GM23338 (cell line): ENCODE data around the gene SLC38A10.

Source experiments
- CREB1 ChIP-seq: fragments of 250-450 bp; sonication (Bioruptor Pico); IDR thresholded peaks from 2 replicates; pipeline ENCODE4 v1.5.0; 2020; ENCODE audit warnings: low read depth, mild to moderate bottlenecking, moderate library complexity
- CTCF ChIP-seq, 2 experiments: fragments of 200-600 bp in 1 of 2; sonication (generic) in 1 of 2; conservative IDR thresholded peaks; 2 replicates each; pipeline versions ENCODE4 v1.5.1 to v1.6.1; 2016 to 2017; ENCODE audit warnings: antibody characterized with exemption in 2 of 2, low read depth in 2 of 2, mild to moderate bottlenecking in 2 of 2, moderate library complexity in 1 of 2
- ETS1 ChIP-seq: IDR thresholded peaks from 2 replicates; pipeline ENCODE4 v1.6.1; 2016; ENCODE audit warnings: antibody characterized with exemption
- EZH2 ChIP-seq: fragments of 200-600 bp; sonication (generic); IDR thresholded peaks from one replicate; pipeline ENCODE4 v1.8.0; 2017; ENCODE audit warnings: antibody characterized with exemption, mild to moderate bottlenecking, low read depth; ENCODE audit not compliant: unreplicated experiment
- EZH2phosphoT487 ChIP-seq: fragments of 200-600 bp; sonication (generic); IDR thresholded peaks from one replicate; pipeline ENCODE4 v1.8.1; 2018; ENCODE audit warnings: antibody characterized with exemption; ENCODE audit not compliant: unreplicated experiment
- JUNB ChIP-seq: IDR thresholded peaks from one replicate; pipeline ENCODE4 v1.6.1; 2016; ENCODE audit warnings: antibody characterized with exemption; ENCODE audit not compliant: unreplicated experiment
- NANOG ChIP-seq: IDR thresholded peaks from 2 replicates; pipeline ENCODE4 v1.6.1; 2016; ENCODE audit warnings: antibody characterized with exemption, borderline replicate concordance
- POLR2AphosphoS5 ChIP-seq: IDR thresholded peaks from 2 replicates; pipeline ENCODE4 v1.6.1; 2016; ENCODE audit warnings: antibody characterized with exemption, low read depth
- STAT1 ChIP-seq: IDR thresholded peaks from one replicate; pipeline ENCODE4 v1.6.1; 2016; ENCODE audit warnings: antibody characterized with exemption; ENCODE audit not compliant: unreplicated experiment
- ZNF114 ChIP-seq: fragments of 250-450 bp; sonication (Bioruptor Pico); IDR thresholded peaks from 2 replicates; pipeline ENCODE4 v1.5.0; 2020; ENCODE audit warnings: mild to moderate bottlenecking, moderate library complexity
- ZNF331 ChIP-seq: fragments of 250-450 bp; sonication (Bioruptor Pico); IDR thresholded peaks from 2 replicates; pipeline ENCODE4 v1.5.0; 2020; ENCODE audit warnings: low read depth, mild to moderate bottlenecking, moderate library complexity
- ZNF462 ChIP-seq: fragments of 250-450 bp; sonication (Bioruptor Pico); IDR thresholded peaks from 2 replicates; pipeline ENCODE4 v1.5.0; 2020; ENCODE audit warnings: mild to moderate bottlenecking, moderate library complexity
- TF ChIP-seq, protein P1 (sequence below): IDR thresholded peaks from one replicate; pipeline ENCODE4 v1.6.1; 2018; ENCODE audit warnings: antibody characterized with exemption; ENCODE audit not compliant: unreplicated experiment

GRCh38 chr17:81254955-81255717 is 40.0 kb downstream of the SLC38A10 start:
- TF ChIP-seq CTCF (conservative IDR thresholded peaks at IDR 0.05; ENCODE audit: low read depth in 2 of 2) (peak; percentile 43 to 66), POLR2AphosphoS5 (no peak), EZH2 (no peak), JUNB (no peak), EZH2phosphoT487 (no peak), CREB1 (CRISPR knock-in tag) (no peak), ETS1 (no peak), ZNF331 (CRISPR knock-in tag) (no peak), NANOG (no peak), ZNF114 (CRISPR knock-in tag) (no peak), STAT1 (no peak), ZNF462 (no peak)
- TF ChIP-seq, protein P1, sequence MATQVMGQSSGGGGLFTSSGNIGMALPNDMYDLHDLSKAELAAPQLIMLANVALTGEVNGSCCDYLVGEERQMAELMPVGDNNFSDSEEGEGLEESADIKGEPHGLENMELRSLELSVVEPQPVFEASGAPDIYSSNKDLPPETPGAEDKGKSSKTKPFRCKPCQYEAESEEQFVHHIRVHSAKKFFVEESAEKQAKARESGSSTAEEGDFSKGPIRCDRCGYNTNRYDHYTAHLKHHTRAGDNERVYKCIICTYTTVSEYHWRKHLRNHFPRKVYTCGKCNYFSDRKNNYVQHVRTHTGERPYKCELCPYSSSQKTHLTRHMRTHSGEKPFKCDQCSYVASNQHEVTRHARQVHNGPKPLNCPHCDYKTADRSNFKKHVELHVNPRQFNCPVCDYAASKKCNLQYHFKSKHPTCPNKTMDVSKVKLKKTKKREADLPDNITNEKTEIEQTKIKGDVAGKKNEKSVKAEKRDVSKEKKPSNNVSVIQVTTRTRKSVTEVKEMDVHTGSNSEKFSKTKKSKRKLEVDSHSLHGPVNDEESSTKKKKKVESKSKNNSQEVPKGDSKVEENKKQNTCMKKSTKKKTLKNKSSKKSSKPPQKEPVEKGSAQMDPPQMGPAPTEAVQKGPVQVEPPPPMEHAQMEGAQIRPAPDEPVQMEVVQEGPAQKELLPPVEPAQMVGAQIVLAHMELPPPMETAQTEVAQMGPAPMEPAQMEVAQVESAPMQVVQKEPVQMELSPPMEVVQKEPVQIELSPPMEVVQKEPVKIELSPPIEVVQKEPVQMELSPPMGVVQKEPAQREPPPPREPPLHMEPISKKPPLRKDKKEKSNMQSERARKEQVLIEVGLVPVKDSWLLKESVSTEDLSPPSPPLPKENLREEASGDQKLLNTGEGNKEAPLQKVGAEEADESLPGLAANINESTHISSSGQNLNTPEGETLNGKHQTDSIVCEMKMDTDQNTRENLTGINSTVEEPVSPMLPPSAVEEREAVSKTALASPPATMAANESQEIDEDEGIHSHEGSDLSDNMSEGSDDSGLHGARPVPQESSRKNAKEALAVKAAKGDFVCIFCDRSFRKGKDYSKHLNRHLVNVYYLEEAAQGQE = no peak
